IMR-90 (cell line): ENCODE measurements around the gene CCDC175. TPM values are rescaled to one million over a fixed set of nuclear protein-coding genes. Genes with fewer than 3 reads are reported as not detected.

Experiments
- ATAC-seq: fragments of 200-7000 bp; cut with Tn5 transposase; 2 replicates; pipeline ENCODE4 v1.9.1; 2020; ENCODE audit warnings: low read depth, mild to moderate bottlenecking, moderate library complexity
- BruUV-seq: library from RNA; stranded (reverse); fragments of 400-500 nt; replicated peaks from 2 replicates; lab custom pipeline; 2021; lab: Mats Ljungman, UMichigan
- CTCF ChIA-PET: fragments of 300-600 bp; formaldehyde crosslinking; extraction: SDS; loops from one replicate; lab custom pipeline; 2021; ENCODE audit warnings: antibody characterized with exemption; lab: Yijun Ruan, JAX
- POLR2A ChIA-PET: fragments of 300-600 bp; sonication (Branson Sonifier 250); formaldehyde crosslinking; loops from one replicate; lab custom pipeline; 2022; ENCODE audit warnings: antibody characterized with exemption; ENCODE audit not compliant: unreplicated experiment; lab: Charles Lee
- DNase-seq: peaks from one replicate; pipeline ENCODE4 v3.0.0; 2013
- H2AFZ ChIP-seq: replicated peaks from 2 replicates; pipeline ENCODE3; 2013; ENCODE audit warnings: low read length, mild to moderate bottlenecking; ENCODE audit not compliant: poor library complexity
- H2AK5ac ChIP-seq: 2 replicates; pipeline ENCODE4 v1.6.1; 2013; ENCODE audit warnings: low read depth, low read length, inconsistent platforms
- H2AK9ac ChIP-seq: replicated peaks from 2 replicates; pipeline ENCODE3; 2013; ENCODE audit warnings: mild to moderate bottlenecking, low read depth, low read length, moderate library complexity; ENCODE audit not compliant: poor library complexity
- H2BK120ac ChIP-seq: 2 replicates; pipeline ENCODE4 v1.6.1; 2013; ENCODE audit warnings: low read depth, low read length, inconsistent platforms
- H2BK15ac ChIP-seq: 3 replicates; pipeline ENCODE4 v1.6.1; 2013; ENCODE audit warnings: low read depth, low read length, inconsistent platforms
- H2BK20ac ChIP-seq: 2 replicates; pipeline ENCODE4 v1.6.1; 2013; ENCODE audit warnings: low read depth, mild to moderate bottlenecking, inconsistent platforms, low read length, moderate library complexity
- H2BK5ac ChIP-seq: 2 replicates; pipeline ENCODE4 v1.6.1; 2013; ENCODE audit warnings: mild to moderate bottlenecking, low read depth, low read length, inconsistent platforms; ENCODE audit not compliant: poor library complexity, severe bottlenecking
- H3K14ac ChIP-seq: replicated peaks from 2 replicates; pipeline ENCODE4 v1.6.1; 2013; ENCODE audit warnings: low read depth, low read length, inconsistent platforms
- H3K18ac ChIP-seq: 2 replicates; pipeline ENCODE4 v1.6.1; 2013; ENCODE audit warnings: low read depth, low read length, control low read depth
- H3K23ac ChIP-seq: 2 replicates; pipeline ENCODE4 v1.6.1; 2013; ENCODE audit warnings: low read depth, low read length, inconsistent platforms
- H3K27ac ChIP-seq: 2 replicates; pipeline ENCODE4 v1.5.1; 2013; ENCODE audit warnings: mild to moderate bottlenecking, control low read depth, low read length; ENCODE audit not compliant: insufficient read depth
- H3K27me3 ChIP-seq: 2 replicates; pipeline ENCODE4 v1.6.1; 2013; ENCODE audit warnings: low read length; ENCODE audit not compliant: control insufficient read depth, insufficient read depth
- H3K36me3 ChIP-seq: 2 replicates; pipeline ENCODE4 v1.6.1; 2013; ENCODE audit warnings: low read length, mixed read lengths; ENCODE audit not compliant: control insufficient read depth, insufficient read depth
- H3K4ac ChIP-seq: 2 replicates; pipeline ENCODE4 v1.6.1; 2013; ENCODE audit warnings: low read depth, low read length, inconsistent platforms
- H3K4me1 ChIP-seq: 2 replicates; pipeline ENCODE4 v1.6.1; 2013; ENCODE audit warnings: low read length, mixed read lengths; ENCODE audit not compliant: control insufficient read depth, insufficient read depth
- H3K4me2 ChIP-seq: 2 replicates; pipeline ENCODE4 v1.6.1; 2013; ENCODE audit warnings: low read depth, mild to moderate bottlenecking, control low read depth, low read length, moderate library complexity
- H3K4me3 ChIP-seq: 2 replicates; pipeline ENCODE4 v1.5.1; 2013; ENCODE audit warnings: low read depth, mild to moderate bottlenecking, control low read depth, low read length, moderate library complexity; ENCODE audit not compliant: insufficient read depth
- H3K56ac ChIP-seq: 2 replicates; pipeline ENCODE4 v1.6.1; 2013; ENCODE audit warnings: low read length, inconsistent platforms; ENCODE audit not compliant: insufficient read depth; ENCODE audit errors: extremely low read depth
- H3K79me1 ChIP-seq, 2 experiments: 2 replicates each; pipeline ENCODE4 v1.6.1; 2013; ENCODE audit warnings: low read length in 2 of 2, inconsistent platforms in 1 of 2, low read depth in 1 of 2
- H3K9ac ChIP-seq: 2 replicates; pipeline ENCODE4 v1.6.1; 2013; ENCODE audit warnings: low read depth, low read length, control low read depth
- H3K9me1 ChIP-seq: 2 replicates; pipeline ENCODE4 v1.6.1; 2013; ENCODE audit warnings: low read length, inconsistent platforms; ENCODE audit not compliant: insufficient read depth
- H3K9me3 ChIP-seq: 2 replicates; pipeline ENCODE4 v1.6.1; 2013; ENCODE audit warnings: low read length; ENCODE audit not compliant: control insufficient read depth, insufficient read depth
- H4K20me1 ChIP-seq: 2 replicates; pipeline ENCODE4 v1.6.1; 2013; ENCODE audit warnings: low read length, inconsistent platforms; ENCODE audit not compliant: insufficient read depth
- H4K5ac ChIP-seq: 2 replicates; pipeline ENCODE4 v1.6.1; 2013; ENCODE audit warnings: mild to moderate bottlenecking, low read depth, low read length, control low read depth
- H4K8ac ChIP-seq, 2 experiments: 2 replicates each; pipeline ENCODE4 v1.6.1; 2013; ENCODE audit warnings: low read depth in 2 of 2, low read length in 2 of 2, control low read depth in 1 of 2, inconsistent platforms in 1 of 2
- H4K91ac ChIP-seq: 2 replicates; pipeline ENCODE4 v1.6.1; 2013; ENCODE audit warnings: low read depth, low read length, inconsistent platforms; ENCODE audit not compliant: insufficient read depth
- BHLHE40 ChIP-seq: fragments of 150-350 bp; IDR thresholded peaks from 2 replicates; pipeline ENCODE4 v1.6.1; 2016; ENCODE audit warnings: mild to moderate bottlenecking, low read depth, low read length
- CEBPB ChIP-seq: IDR thresholded peaks from 2 replicates; pipeline ENCODE4 v1.6.1; 2012; ENCODE audit warnings: low read depth, low read length, improper control_type of control experiment
- CHD1 ChIP-seq: IDR thresholded peaks from 2 replicates; pipeline ENCODE4 v1.6.1; 2012; ENCODE audit warnings: low read depth, low read length, improper control_type of control experiment
- CTCF ChIP-seq: conservative IDR thresholded peaks from 2 replicates; pipeline ENCODE4 v1.5.1; 2012; ENCODE audit warnings: mild to moderate bottlenecking, low read depth, low read length, improper control_type of control experiment
- ELK1 ChIP-seq: fragments of 150-350 bp; IDR thresholded peaks from 2 replicates; pipeline ENCODE4 v1.6.1; 2016; ENCODE audit warnings: low read depth, mild to moderate bottlenecking, low read length, moderate library complexity, borderline replicate concordance
- FOS ChIP-seq: fragments of 150-350 bp; IDR thresholded peaks from 2 replicates; pipeline ENCODE4 v1.6.1; 2016; ENCODE audit warnings: low read depth, low read length
- MAFK ChIP-seq: IDR thresholded peaks from 2 replicates; pipeline ENCODE4 v1.6.1; 2012; ENCODE audit warnings: low read depth, low read length, improper control_type of control experiment
- MAZ ChIP-seq: IDR thresholded peaks from 2 replicates; pipeline ENCODE4 v1.6.1; 2012; ENCODE audit warnings: low read depth, mild to moderate bottlenecking, low read length, improper control_type of control experiment, moderate library complexity, borderline replicate concordance
- MXI1 ChIP-seq: IDR thresholded peaks from 2 replicates; pipeline ENCODE4 v1.6.1; 2012; ENCODE audit warnings: low read depth, mild to moderate bottlenecking, low read length, moderate library complexity, borderline replicate concordance
- NFE2L2 ChIP-seq: fragments of 150-350 bp; IDR thresholded peaks from 2 replicates; pipeline ENCODE4 v1.6.1; 2016; ENCODE audit warnings: low read depth, mild to moderate bottlenecking, low read length
- POLR2A ChIP-seq: IDR thresholded peaks from 2 replicates; pipeline ENCODE4 v1.6.1; 2012; ENCODE audit warnings: mild to moderate bottlenecking, low read depth, low read length
- RAD21 ChIP-seq: IDR thresholded peaks from 2 replicates; pipeline ENCODE4 v1.6.1; 2012; ENCODE audit warnings: low read length, improper control_type of control experiment
- RCOR1 ChIP-seq: IDR thresholded peaks from 2 replicates; pipeline ENCODE4 v1.6.1; 2012; ENCODE audit warnings: mild to moderate bottlenecking, low read length, improper control_type of control experiment; ENCODE audit not compliant: insufficient replicate concordance
- RFX5 ChIP-seq: IDR thresholded peaks from 2 replicates; pipeline ENCODE4 v1.8.0; 2012; ENCODE audit warnings: low read depth, mild to moderate bottlenecking, low read length, moderate library complexity
- SMC3 ChIP-seq: fragments of 150-350 bp; IDR thresholded peaks from 2 replicates; pipeline ENCODE4 v1.6.1; 2016; ENCODE audit warnings: low read depth, mild to moderate bottlenecking, antibody characterized with exemption, low read length, moderate library complexity
- USF2 ChIP-seq: fragments of 150-350 bp; IDR thresholded peaks from 2 replicates; pipeline ENCODE4 v1.6.1; 2017; ENCODE audit warnings: mild to moderate bottlenecking, antibody characterized with exemption, low read length, low read depth
- WGBS, 2 experiments: methylation state at CpG; one replicate each; pipeline versions ENCODE4 v1.1.5 to v1.1.7; 2013; ENCODE audit warnings: missing lambda C conversion rate in 2 of 2; ENCODE audit not compliant: insufficient read length in 1 of 2; ENCODE audit errors: extremely low coverage in 2 of 2; 5-methylcytosine and 5-hydroxymethylcytosine counted together
- dilution Hi-C: fragments of 300-500 bp; cut with HindIII; formaldehyde crosslinking; loops from one replicate; pipeline ENCODE4 v1.14.3; 2018; ENCODE audit warnings: low sequenced_read_pairs; ENCODE audit not compliant: unreplicated experiment
- in situ Hi-C: fragments of 300-500 bp; cut with MboI; formaldehyde crosslinking; loops from 3 replicates; pipeline ENCODE4 v1.14.3; 2019; ENCODE audit warnings: low sequenced_read_pairs, inconsistent platforms, mixed read lengths
- intact Hi-C: fragments of 100-400 bp; cut with micrococcal nuclease; formaldehyde crosslinking; loops from 2 replicates; pipeline ENCODE4 v1.10.0; 2022
- polyA plus RNA-seq, 3 experiments: library from polyadenylated mRNA; depleted of rRNA; stranded (reverse); fragments of >200 nt; gene quantifications; 2 replicates each; pipeline ENCODE4 v1.2.3, GENCODE V29; 2012; ENCODE audit warnings: low replicate concordance in 1 of 3
- total RNA-seq: library from RNA; depleted of rRNA; stranded (reverse); fragments of >200 nt; gene quantifications from 2 replicates; pipeline ENCODE4 v1.2.3, GENCODE V29; 2012

CCDC175 gene
- total and polyA plus RNA-seq, 2 of the 4 experiments (the other 2 are of a cell fraction), result not detected

- no TSS peak for BruUV-seq
- H3K56ac ChIP-seq, result no peak overlapping the region
- no peak overlapping the region for H3K4ac ChIP-seq
- no peak overlapping the region for H3K4me2 ChIP-seq
- no peak overlapping the region for H4K91ac ChIP-seq
- H3K79me1 ChIP-seq, result no peaks in the 10 kb centered on the region
- H3K4me1 ChIP-seq, result no peaks in the 10 kb centered on the region
- dilution Hi-C loops (no loop called here), intact Hi-C loops (no loop called here), in situ Hi-C loops (no loop called here)
- H3K4me3 ChIP-seq, result no peak overlapping the region
- no peak overlapping the region for H4K8ac ChIP-seq
- DNase-seq, result no peak
- no peaks in the 10 kb centered on the region for H4K20me1 ChIP-seq
- H3K18ac ChIP-seq, result no peak overlapping the region
- H2BK20ac ChIP-seq, result no peak overlapping the region
- no peak overlapping the region for H2AK5ac ChIP-seq
- H3K9me3 ChIP-seq, result no peaks in the 10 kb centered on the region
- H3K36me3 ChIP-seq, result no peaks in the 10 kb centered on the region
- ChIA-PET POLR2A (no interaction called here), CTCF (no interaction called here)
- H2BK120ac ChIP-seq, result no peak overlapping the region
- no peak for ATAC-seq
- no peak overlapping the region for H2BK15ac ChIP-seq
- no peak overlapping the region for H3K14ac ChIP-seq
- H3K9me1 ChIP-seq, result no peaks in the 10 kb centered on the region
- 33 to 100% methylated on average over 1 to 2 of the region's 2 CpGs for WGBS, 2 experiments
- no peak overlapping the region for H3K9ac ChIP-seq
- H3K27me3 ChIP-seq, result no peaks in the 10 kb centered on the region
- H2AK9ac ChIP-seq, result no peak overlapping the region
- no peak overlapping the region for H3K23ac ChIP-seq
- H2BK5ac ChIP-seq, result no peak overlapping the region
- H2AFZ ChIP-seq, result no peak overlapping the region
- no peak overlapping the region for H3K27ac ChIP-seq
- TF ChIP-seq CHD1 (no peak), NFE2L2 (no peak), SMC3 (no peak), ELK1 (no peak), POLR2A (no peak), BHLHE40 (no peak), RFX5 (no peak), RAD21 (no peak), RCOR1 (no peak), MXI1 (no peak), MAFK (no peak), FOS (no peak), CEBPB (no peak), CTCF (no peak), USF2 (no peak), MAZ (no peak)
- no peak overlapping the region for H4K5ac ChIP-seq
These were observed 42.4 kb upstream of the CCDC175 start for GRCh38 chr14:59619061-59619460.
